Hepatocyte (in vitro differentiated cells): ENCODE measurements around the gene DCUN1D1. TPM values are rescaled to one million over a fixed set of nuclear protein-coding genes. Genes with fewer than 3 reads are reported as not detected.

Experiments
- DNase-seq: peaks from one replicate; pipeline ENCODE4 v3.0.0-alpha.2; 2016; ENCODE audit warnings: low spot score
- H2AFZ ChIP-seq: fragments of 200-600 bp; sonication (generic); 2 replicates; pipeline ENCODE4 v1.6.0; 2016; ENCODE audit warnings: antibody characterized with exemption, mild to moderate bottlenecking
- H3K27ac ChIP-seq: fragments of 200-600 bp; sonication (generic); 2 replicates; pipeline ENCODE4 v1.5.1; 2016; ENCODE audit warnings: mild to moderate bottlenecking
- H3K27me3 ChIP-seq: fragments of 200-600 bp; sonication (generic); 2 replicates; pipeline ENCODE4 v1.6.1; 2016
- H3K36me3 ChIP-seq: fragments of 200-600 bp; sonication (generic); replicated peaks from 2 replicates; pipeline ENCODE4 v1.5.1; 2016; ENCODE audit warnings: low read depth; ENCODE audit not compliant: insufficient read depth
- H3K4me1 ChIP-seq: fragments of 200-600 bp; sonication (generic); 2 replicates; pipeline ENCODE4 v1.5.1; 2016; ENCODE audit warnings: mild to moderate bottlenecking, moderate library complexity; ENCODE audit not compliant: insufficient read depth
- H3K4me2 ChIP-seq: fragments of 200-600 bp; sonication (generic); 2 replicates; pipeline ENCODE4 v1.6.0; 2016
- H3K4me3 ChIP-seq: fragments of 200-600 bp; sonication (generic); 2 replicates; pipeline ENCODE4 v1.5.1; 2016; ENCODE audit warnings: mild to moderate bottlenecking
- H3K79me2 ChIP-seq: fragments of 200-600 bp; sonication (generic); 2 replicates; pipeline ENCODE4 v1.6.0; 2017; ENCODE audit warnings: mild to moderate bottlenecking
- H3K9me2 ChIP-seq: fragments of 200-600 bp; sonication (generic); replicated peaks from 2 replicates; pipeline ENCODE4 v1.6.0; 2017; ENCODE audit warnings: mild to moderate bottlenecking; ENCODE audit not compliant: insufficient read depth
- H3K9me3 ChIP-seq: fragments of 200-600 bp; sonication (generic); 2 replicates; pipeline ENCODE4 v1.5.1; 2016; ENCODE audit warnings: low read depth, mild to moderate bottlenecking
- H4K20me1 ChIP-seq: fragments of 200-600 bp; sonication (generic); 2 replicates; pipeline ENCODE4 v1.6.0; 2016; ENCODE audit warnings: mild to moderate bottlenecking; ENCODE audit not compliant: insufficient read depth, poor library complexity, severe bottlenecking
- EZH2 ChIP-seq: fragments of 200-600 bp; sonication (generic); IDR thresholded peaks from 2 replicates; pipeline ENCODE4 v1.6.1; 2016; ENCODE audit warnings: antibody characterized with exemption, mild to moderate bottlenecking, borderline replicate concordance
- EZH2phosphoT487 ChIP-seq: fragments of 200-600 bp; sonication (generic); IDR thresholded peaks from one replicate; pipeline ENCODE4 v1.6.1; 2018; ENCODE audit warnings: antibody characterized with exemption, mild to moderate bottlenecking, low read depth, moderate library complexity; ENCODE audit not compliant: unreplicated experiment, severe bottlenecking
- WGBS: methylation state at CpG from one replicate; pipeline ENCODE4 v1.1.6; 2016; ENCODE audit warnings: low lambda C conversion rate; ENCODE audit errors: missing lambda C conversion rate; 5-methylcytosine and 5-hydroxymethylcytosine counted together
- polyA plus RNA-seq: library from polyadenylated mRNA; unstranded; fragments of >200 nt; fragmentation: Nextera tagmentation; extraction: Ambion mirVana; gene quantifications from 2 replicates; pipeline ENCODE4 v1.2.1, GENCODE V29; 2016
- total RNA-seq: library from RNA; depleted of rRNA; stranded (reverse); fragments of >200 nt; gene quantifications from 2 replicates; pipeline ENCODE4 v1.2.3, GENCODE V29; 2014
- TF ChIP-seq, protein P1 (sequence below): fragments of 200-600 bp; sonication (generic); IDR thresholded peaks from 2 replicates; pipeline ENCODE4 v1.5.1; 2016; ENCODE audit warnings: antibody characterized with exemption, mild to moderate bottlenecking; ENCODE audit not compliant: poor library complexity

Gene DCUN1D1
- total and polyA plus RNA-seq, 2 experiments from 2014 or later: 22.2 to 49.2 TPM

DNA sequence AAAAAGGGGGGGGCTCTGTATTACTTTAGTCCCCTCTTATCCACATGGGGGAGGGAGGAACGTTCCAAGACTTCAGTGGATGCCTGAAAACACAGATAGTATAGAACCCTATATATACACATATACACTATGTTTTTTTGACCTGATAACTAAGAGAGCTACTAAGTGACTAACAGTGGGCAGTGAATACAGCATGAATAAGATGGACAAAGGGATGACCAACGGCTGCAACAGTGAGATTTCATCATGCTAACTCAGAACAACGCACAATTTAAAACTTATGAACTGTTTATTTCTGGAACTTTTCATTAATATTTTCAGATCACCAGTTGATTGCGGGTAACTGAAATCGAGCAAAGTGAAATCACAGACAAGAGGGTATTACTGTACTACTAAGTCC, 7.3 kb downstream of the DCUN1D1 start:
- Histone ChIP-seq H3K4me3 (no peak overlapping the region), H4K20me1 (peaks cover 42% of the 10 kb centered on the region), H3K27me3 (no peaks in the 10 kb centered on the region), H3K79me2 (peaks cover 98% of the 10 kb centered on the region), H3K4me1 (peaks cover under 1% of the 10 kb centered on the region), H3K36me3 (no peaks in the 10 kb centered on the region), H3K27ac (no peak overlapping the region), H3K9me3 (no peaks in the 10 kb centered on the region), H2AFZ (no peak overlapping the region), H3K9me2 (no peaks in the 10 kb centered on the region), H3K4me2 (no peak overlapping the region)
- TF ChIP-seq, protein P1, sequence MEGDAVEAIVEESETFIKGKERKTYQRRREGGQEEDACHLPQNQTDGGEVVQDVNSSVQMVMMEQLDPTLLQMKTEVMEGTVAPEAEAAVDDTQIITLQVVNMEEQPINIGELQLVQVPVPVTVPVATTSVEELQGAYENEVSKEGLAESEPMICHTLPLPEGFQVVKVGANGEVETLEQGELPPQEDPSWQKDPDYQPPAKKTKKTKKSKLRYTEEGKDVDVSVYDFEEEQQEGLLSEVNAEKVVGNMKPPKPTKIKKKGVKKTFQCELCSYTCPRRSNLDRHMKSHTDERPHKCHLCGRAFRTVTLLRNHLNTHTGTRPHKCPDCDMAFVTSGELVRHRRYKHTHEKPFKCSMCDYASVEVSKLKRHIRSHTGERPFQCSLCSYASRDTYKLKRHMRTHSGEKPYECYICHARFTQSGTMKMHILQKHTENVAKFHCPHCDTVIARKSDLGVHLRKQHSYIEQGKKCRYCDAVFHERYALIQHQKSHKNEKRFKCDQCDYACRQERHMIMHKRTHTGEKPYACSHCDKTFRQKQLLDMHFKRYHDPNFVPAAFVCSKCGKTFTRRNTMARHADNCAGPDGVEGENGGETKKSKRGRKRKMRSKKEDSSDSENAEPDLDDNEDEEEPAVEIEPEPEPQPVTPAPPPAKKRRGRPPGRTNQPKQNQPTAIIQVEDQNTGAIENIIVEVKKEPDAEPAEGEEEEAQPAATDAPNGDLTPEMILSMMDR: no peak
- no peak for TF ChIP-seq EZH2phosphoT487
- no peak for DNase-seq
- 98% methylated on average over 5 of the region's 5 CpGs for WGBS

- DNase-seq: no peak
- H4K20me1 ChIP-seq: peaks cover 41% of the 10 kb centered on the region
- no peaks in the 10 kb centered on the region for H3K9me2 ChIP-seq
- no peak overlapping the region for H3K27ac ChIP-seq
- WGBS: 96% methylated on average over 6 of the region's 6 CpGs
- H3K36me3 ChIP-seq: no peaks in the 10 kb centered on the region
- peaks cover 3% of the 10 kb centered on the region for H3K4me1 ChIP-seq
- peaks cover 98% of the 10 kb centered on the region for H3K79me2 ChIP-seq
- H3K4me2 ChIP-seq: no peak overlapping the region
- H3K4me3 ChIP-seq: no peak overlapping the region
- no peaks in the 10 kb centered on the region for H3K27me3 ChIP-seq
- H3K9me3 ChIP-seq: no peaks in the 10 kb centered on the region
- no peak for TF ChIP-seq EZH2phosphoT487
- TF ChIP-seq EZH2: no peak
- TF ChIP-seq, protein P1: no peak
- H2AFZ ChIP-seq: no peak overlapping the region
These were observed 8.0 kb downstream of the DCUN1D1 start for GRCh38 chr3:182972387-182972786.

GRCh38 chr3:182971637-182972036, 8.7 kb downstream of the DCUN1D1 start:
- peak overlapping the region; percentile 18 for H3K4me2 ChIP-seq
- H4K20me1 ChIP-seq: peaks cover 38% of the 10 kb centered on the region
- no peak overlapping the region for H2AFZ ChIP-seq
- no peak overlapping the region for H3K27ac ChIP-seq
- peaks cover 98% of the 10 kb centered on the region for H3K79me2 ChIP-seq
- 70% methylated on average over 2 of the region's 2 CpGs for WGBS
- no peak for TF ChIP-seq EZH2phosphoT487
- TF ChIP-seq, protein P1: no peak
- no peak for TF ChIP-seq EZH2
- H3K4me1 ChIP-seq: peaks cover 8% of the 10 kb centered on the region
- no peak for DNase-seq
- H3K9me3 ChIP-seq: no peaks in the 10 kb centered on the region
- H3K9me2 ChIP-seq: no peaks in the 10 kb centered on the region
- H3K4me3 ChIP-seq: no peak overlapping the region
- no peaks in the 10 kb centered on the region for H3K36me3 ChIP-seq
- no peaks in the 10 kb centered on the region for H3K27me3 ChIP-seq
